ENCODE data around the gene CCDC63.
"Not testable (repeated sequence)": the region's sequence is repeated elsewhere in the genome, so short reads cannot be mapped to it uniquely, and the experiment has no call there.

The CCDC63 gene

GRCh38 chr12:110849748-110850403 is 3.1 kb downstream of the CCDC63 start:
- POLR2A ChIA-PET: no interaction called here
- Histone ChIP-seq H3K36me3 (ENCODE audit: control insufficient read depth in 4 of 4, insufficient read depth in 4 of 4, low read length in 3 of 4) (no peaks in the 10 kb centered on the region), H3K27me3 (replicated peaks in 2 of 5; ENCODE audit: control insufficient read depth in 4 of 5, insufficient read depth in 5 of 5, low read length in 4 of 5) (peaks cover 0 to 5% (median 0%) of the 10 kb centered on the region in 5 experiments), H3K4me1 (ENCODE audit: control extremely low read depth in 1 of 4, control insufficient read depth in 4 of 4, insufficient read depth in 4 of 4, low read length in 3 of 4) (peaks cover 0 to 8% (median 4%) of the 10 kb centered on the region in 4 experiments), H3K4me3 (ENCODE audit: control insufficient read depth in 1 of 7, extremely low read depth in 1 of 7, insufficient read depth in 4 of 7, low read depth in 2 of 7, low read length in 6 of 7) (no peak overlapping the region), H3K27ac (ENCODE audit: insufficient read depth in 1 of 2, low read depth in 1 of 2, low read length in 2 of 2, poor library complexity in 1 of 2, severe bottlenecking in 2 of 2) (no peak overlapping the region), H3K9me3 (ENCODE audit: control extremely low read depth in 1 of 5, control insufficient read depth in 4 of 5, insufficient read depth in 2 of 5, low read depth in 1 of 5, low read length in 4 of 5) (no peaks in the 10 kb centered on the region)
- 86% methylated on average over 2 of the region's 5 CpGs for whole genome bisulfite sequencing (ENCODE audit: insufficient coverage)
- DNase-seq: peak in 2 of 3 donors; percentile 37 to 53
- CTCF ChIA-PET: interaction anchor here (0.7 kb wide), 1 partner anchor 379 kb away, joined by 3 read pairs; no protein-coding TSS in a partner anchor

DNA sequence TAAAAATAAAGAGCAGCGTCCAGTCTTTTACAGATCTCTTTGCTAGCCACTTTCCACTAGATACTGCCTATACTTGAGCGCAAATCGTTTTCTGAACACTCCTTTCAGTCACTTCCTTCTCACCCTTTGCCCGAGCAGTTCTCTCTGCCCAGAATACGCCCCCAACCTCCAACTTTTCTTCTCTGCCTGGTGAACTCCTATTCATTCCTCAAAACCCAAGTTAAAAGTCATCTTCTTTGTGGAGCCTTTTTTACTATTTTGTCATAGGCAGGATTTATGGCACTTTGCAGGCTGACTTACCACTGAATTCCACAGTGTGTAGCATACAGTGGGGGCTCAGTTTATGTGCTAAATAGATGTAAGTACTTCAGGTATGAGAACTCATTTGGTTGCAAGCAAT is 4.0 kb downstream of the CCDC63 start:
- peaks cover 0 to 5% (median 0%) of the 10 kb centered on the region in 5 experiments for H3K27me3 ChIP-seq (replicated peaks in 2 of 5; ENCODE audit: control insufficient read depth in 4 of 5, insufficient read depth in 5 of 5, low read length in 4 of 5)
- ChIA-PET POLR2A (no interaction called here), CTCF (no interaction called here)
- H3K27ac ChIP-seq (ENCODE audit: insufficient read depth in 1 of 2, low read depth in 1 of 2, low read length in 2 of 2, poor library complexity in 1 of 2, severe bottlenecking in 2 of 2): no peak overlapping the region
- DNase-seq: no peak
- no peaks in the 10 kb centered on the region for H3K36me3 ChIP-seq (ENCODE audit: control insufficient read depth in 4 of 4, insufficient read depth in 4 of 4, low read length in 3 of 4)
- H3K4me3 ChIP-seq (ENCODE audit: control insufficient read depth in 1 of 7, extremely low read depth in 1 of 7, insufficient read depth in 4 of 7, low read depth in 2 of 7, low read length in 6 of 7): no peak overlapping the region
- H3K9me3 ChIP-seq (ENCODE audit: control extremely low read depth in 1 of 5, control insufficient read depth in 4 of 5, insufficient read depth in 2 of 5, low read depth in 1 of 5, low read length in 4 of 5): no peaks in the 10 kb centered on the region
- WGBS (ENCODE audit: insufficient coverage): 94% methylated on average over 4 of the region's 5 CpGs
- peaks cover 0 to 8% (median 4%) of the 10 kb centered on the region in 4 experiments for H3K4me1 ChIP-seq (ENCODE audit: control extremely low read depth in 1 of 4, control insufficient read depth in 4 of 4, insufficient read depth in 4 of 4, low read length in 3 of 4)

GRCh38 chr12:110853836-110854235 is 7.0 kb downstream of the CCDC63 start:
- Histone ChIP-seq H3K4me1 (ENCODE audit: control extremely low read depth in 1 of 4, control insufficient read depth in 4 of 4, insufficient read depth in 4 of 4, low read length in 3 of 4) (no peaks in the 10 kb centered on the region), H3K4me3 (ENCODE audit: control insufficient read depth in 1 of 7, extremely low read depth in 1 of 7, insufficient read depth in 4 of 7, low read depth in 2 of 7, low read length in 6 of 7) (no peak overlapping the region), H3K9me3 (ENCODE audit: control extremely low read depth in 1 of 5, control insufficient read depth in 4 of 5, insufficient read depth in 2 of 5, low read depth in 1 of 5, low read length in 4 of 5) (no peaks in the 10 kb centered on the region), H3K36me3 (ENCODE audit: control insufficient read depth in 4 of 4, insufficient read depth in 4 of 4, low read length in 3 of 4) (no peaks in the 10 kb centered on the region), H3K27me3 (replicated peaks in 2 of 5; ENCODE audit: control insufficient read depth in 4 of 5, insufficient read depth in 5 of 5, low read length in 4 of 5) (peaks cover 0 to 2% (median 0%) of the 10 kb centered on the region in 5 experiments), H3K27ac (ENCODE audit: insufficient read depth in 1 of 2, low read depth in 1 of 2, low read length in 2 of 2, poor library complexity in 1 of 2, severe bottlenecking in 2 of 2) (no peak overlapping the region)
- DNase-seq: peak in 1 of 3 donors; percentile 22
- ChIA-PET CTCF (interaction anchor here (1.3 kb wide), 1 partner anchor 34 kb away, joined by 6 read pairs; no protein-coding TSS in a partner anchor), POLR2A (no interaction called here)
- WGBS (ENCODE audit: insufficient coverage): 67% methylated on average over 1 of the region's 4 CpGs

- Histone ChIP-seq H3K36me3 (ENCODE audit: control insufficient read depth in 4 of 4, insufficient read depth in 4 of 4, low read length in 3 of 4) (no peaks in the 10 kb centered on the region), H3K4me1 (ENCODE audit: control extremely low read depth in 1 of 4, control insufficient read depth in 4 of 4, insufficient read depth in 4 of 4, low read length in 3 of 4) (peaks cover 0 to 6% (median 4%) of the 10 kb centered on the region in 4 experiments), H3K4me3 (ENCODE audit: control insufficient read depth in 1 of 7, extremely low read depth in 1 of 7, insufficient read depth in 4 of 7, low read depth in 2 of 7, low read length in 6 of 7) (no peak overlapping the region), H3K9me3 (ENCODE audit: control extremely low read depth in 1 of 5, control insufficient read depth in 4 of 5, insufficient read depth in 2 of 5, low read depth in 1 of 5, low read length in 4 of 5) (no peaks in the 10 kb centered on the region), H3K27me3 (replicated peaks in 2 of 5; ENCODE audit: control insufficient read depth in 4 of 5, insufficient read depth in 5 of 5, low read length in 4 of 5) (peaks cover 0 to 2% (median 0%) of the 10 kb centered on the region in 5 experiments), H3K27ac (ENCODE audit: insufficient read depth in 1 of 2, low read depth in 1 of 2, low read length in 2 of 2, poor library complexity in 1 of 2, severe bottlenecking in 2 of 2) (no peak overlapping the region)
- ChIA-PET POLR2A (interaction anchor here (0.6 kb wide), 1 partner anchor 117 kb away, joined by 3 read pairs; no protein-coding TSS in a partner anchor), CTCF (no interaction called here)
- DNase-seq: no peak
- WGBS (ENCODE audit: insufficient coverage): 93% methylated on average over 4 of the region's 4 CpGs
These were observed 9.8 kb downstream of the CCDC63 start for GRCh38 chr12:110856542-110856941.

DNA sequence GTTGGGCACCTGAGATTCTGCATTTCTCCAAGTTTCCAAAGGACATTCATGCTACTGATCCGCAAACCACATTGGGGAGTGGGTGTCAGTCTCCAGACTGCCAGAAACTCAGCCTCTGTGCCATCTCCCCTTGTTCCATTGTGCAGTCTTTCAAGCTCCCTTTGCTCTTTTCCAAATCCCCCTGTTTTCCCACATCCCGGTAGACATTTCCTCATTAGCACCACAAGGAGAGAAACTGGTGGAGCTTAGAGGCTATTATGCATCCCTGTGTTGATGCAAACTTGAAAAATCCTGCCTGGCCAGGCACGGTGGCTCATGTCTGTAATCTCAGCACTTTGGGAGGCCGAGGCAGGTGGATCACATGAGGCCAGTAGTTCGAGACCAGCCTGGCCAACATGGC is 10.7 kb downstream of the CCDC63 start:
- ChIA-PET CTCF (interaction anchor here (1.0 to 1.6 kb wide), 2 partner anchors 10 to 22 kb away, joined by 3 to 9 read pairs; partner anchors contain the start of gene CCDC63), POLR2A (no interaction called here)
- H3K27me3 ChIP-seq (replicated peaks in 2 of 5; ENCODE audit: control insufficient read depth in 4 of 5, insufficient read depth in 5 of 5, low read length in 4 of 5): no peaks in the 10 kb centered on the region
- WGBS (ENCODE audit: insufficient coverage): 90% methylated on average over 5 of the region's 5 CpGs
- no peak overlapping the region for H3K4me3 ChIP-seq (ENCODE audit: control insufficient read depth in 1 of 7, extremely low read depth in 1 of 7, insufficient read depth in 4 of 7, low read depth in 2 of 7, low read length in 6 of 7)
- H3K27ac ChIP-seq (ENCODE audit: insufficient read depth in 1 of 2, low read depth in 1 of 2, low read length in 2 of 2, poor library complexity in 1 of 2, severe bottlenecking in 2 of 2): no peak overlapping the region
- H3K9me3 ChIP-seq (ENCODE audit: control extremely low read depth in 1 of 5, control insufficient read depth in 4 of 5, insufficient read depth in 2 of 5, low read depth in 1 of 5, low read length in 4 of 5): no peaks in the 10 kb centered on the region
- no peaks in the 10 kb centered on the region for H3K36me3 ChIP-seq (ENCODE audit: control insufficient read depth in 4 of 4, insufficient read depth in 4 of 4, low read length in 3 of 4)
- no peak for DNase-seq
- peaks cover 0 to 6% (median 6%) of the 10 kb centered on the region in 4 experiments for H3K4me1 ChIP-seq (ENCODE audit: control extremely low read depth in 1 of 4, control insufficient read depth in 4 of 4, insufficient read depth in 4 of 4, low read length in 3 of 4)

GRCh38 chr12:110857954-110858353 is 11.2 kb downstream of the CCDC63 start:
- H3K36me3 ChIP-seq (ENCODE audit: control insufficient read depth in 4 of 4, insufficient read depth in 4 of 4, low read length in 3 of 4); H3K4me1 ChIP-seq (ENCODE audit: control extremely low read depth in 1 of 4, control insufficient read depth in 4 of 4, insufficient read depth in 4 of 4, low read length in 3 of 4); H3K4me3 ChIP-seq (ENCODE audit: control insufficient read depth in 1 of 7, extremely low read depth in 1 of 7, insufficient read depth in 4 of 7, low read depth in 2 of 7, low read length in 6 of 7); H3K27ac ChIP-seq (ENCODE audit: insufficient read depth in 1 of 2, low read depth in 1 of 2, low read length in 2 of 2, poor library complexity in 1 of 2, severe bottlenecking in 2 of 2); H3K9me3 ChIP-seq (ENCODE audit: control extremely low read depth in 1 of 5, control insufficient read depth in 4 of 5, insufficient read depth in 2 of 5, low read depth in 1 of 5, low read length in 4 of 5); POLR2A ChIA-PET; DNase-seq; H3K27me3 ChIP-seq (replicated peaks in 2 of 5; ENCODE audit: control insufficient read depth in 4 of 5, insufficient read depth in 5 of 5, low read length in 4 of 5): not testable (repeated sequence)
- WGBS (ENCODE audit: insufficient coverage): 100% methylated on average over 1 of the region's 4 CpGs
- CTCF ChIA-PET: interaction anchor here (1.0 to 1.6 kb wide), 2 partner anchors 10 to 22 kb away, joined by 3 to 9 read pairs; partner anchors contain the start of gene CCDC63

GRCh38 chr12:110858848-110859247 is 12.1 kb downstream of the CCDC63 start:
- H3K9me3 ChIP-seq (ENCODE audit: control extremely low read depth in 1 of 5, control insufficient read depth in 4 of 5, insufficient read depth in 2 of 5, low read depth in 1 of 5, low read length in 4 of 5): no peaks in the 10 kb centered on the region
- WGBS (ENCODE audit: insufficient coverage): 85% methylated on average over 5 of the region's 8 CpGs
- DNase-seq: peak; percentile 13 to 46 (median 29)
- ChIA-PET POLR2A (no interaction called here), CTCF (interaction anchor here (1.6 kb wide), 1 partner anchor 11 kb away, joined by 9 read pairs; the partner anchor contains the start of gene CCDC63)
- H3K27me3 ChIP-seq (replicated peaks in 2 of 5; ENCODE audit: control insufficient read depth in 4 of 5, insufficient read depth in 5 of 5, low read length in 4 of 5): no peaks in the 10 kb centered on the region
- no peak overlapping the region for H3K4me3 ChIP-seq (ENCODE audit: control insufficient read depth in 1 of 7, extremely low read depth in 1 of 7, insufficient read depth in 4 of 7, low read depth in 2 of 7, low read length in 6 of 7)
- H3K4me1 ChIP-seq (ENCODE audit: control extremely low read depth in 1 of 4, control insufficient read depth in 4 of 4, insufficient read depth in 4 of 4, low read length in 3 of 4): peaks cover 0 to 6% (median 6%) of the 10 kb centered on the region in 4 experiments
- no peaks in the 10 kb centered on the region for H3K36me3 ChIP-seq (ENCODE audit: control insufficient read depth in 4 of 4, insufficient read depth in 4 of 4, low read length in 3 of 4)
- no peak overlapping the region for H3K27ac ChIP-seq (ENCODE audit: insufficient read depth in 1 of 2, low read depth in 1 of 2, low read length in 2 of 2, poor library complexity in 1 of 2, severe bottlenecking in 2 of 2)
